Heart left ventricle (tissue), 16 donors: ENCODE data around the gene SF3A2. TPM values are rescaled to one million over a fixed set of nuclear protein-coding genes. Genes with fewer than 3 reads are reported as not detected.

ENCODE experiments used
- ATAC-seq, 4 donors: fragments of 200-7000 bp; cut with Tn5 transposase; one replicate each; pipeline ENCODE4 v1.9.1; 2020 to 2022; ENCODE audit warnings: moderate library complexity in 4 of 4, mild to moderate bottlenecking in 3 of 4, moderate number of reproducible peaks in 1 of 4
- DNase-seq, 5 donors: peaks; one replicate each; pipeline ENCODE4 v3.0.0-alpha.2; 2020
- H3K27ac ChIP-seq, 12 donors: fragments of 200-600 bp; sonication (generic) in 4 of 12; one replicate each; pipeline versions ENCODE4 v1.5.0 to v1.8.0; 2016 to 2022; ENCODE audit warnings: mild to moderate bottlenecking in 2 of 12
- H3K27me3 ChIP-seq, 9 donors: fragments of 200-600 bp; sonication (generic) in 2 of 9; one replicate each; pipeline versions ENCODE4 v1.5.1 to v1.8.0; 2016 to 2022; ENCODE audit warnings: mild to moderate bottlenecking in 3 of 9
- H3K36me3 ChIP-seq, 9 donors: fragments of 200-600 bp; sonication (generic) in 2 of 9; one replicate each; pipeline versions ENCODE4 v1.5.0 to v1.8.0; 2018 to 2022; ENCODE audit warnings: mild to moderate bottlenecking in 2 of 9
- H3K4me1 ChIP-seq, 12 donors: fragments of 200-600 bp; sonication (generic) in 4 of 12; one replicate each; pipeline versions ENCODE4 v1.5.0 to v1.8.0; 2016 to 2022; ENCODE audit warnings: mild to moderate bottlenecking in 3 of 12
- H3K4me3 ChIP-seq, 12 donors: fragments of 200-600 bp; sonication (generic) in 4 of 12; one replicate each; pipeline versions ENCODE4 v1.5.0 to v1.8.0; 2017 to 2022; ENCODE audit warnings: mild to moderate bottlenecking in 9 of 12, moderate library complexity in 4 of 12
- H3K9me3 ChIP-seq, 12 donors: fragments of 200-600 bp; sonication (generic) in 4 of 12; one replicate each; pipeline versions ENCODE4 v1.5.0 to v1.8.0; 2016 to 2022; ENCODE audit warnings: mild to moderate bottlenecking in 1 of 12
- POLR2A ChIP-seq, 2 donors: fragments of 450-650 bp; IDR thresholded peaks; one replicate each; pipeline ENCODE4 v1.6.1; 2017; ENCODE audit warnings: antibody characterized with exemption in 2 of 2, mild to moderate bottlenecking in 2 of 2, moderate library complexity in 2 of 2
- WGBS, 4 donors: extraction: QIAGEN DNeasy Blood & Tissue Kit in 2 of 4; methylation state at CpG; one replicate each; pipeline versions ENCODE4 v1.1.5 to v1.1.7; 2013 to 2018; 5-methylcytosine and 5-hydroxymethylcytosine counted together
- intact Hi-C, 10 donors: fragments of 100-400 bp; cut with DNase I; formaldehyde crosslinking; loops; one replicate each; pipeline versions ENCODE4 v1.11.1 to v1.14.2; 2022
- polyA plus RNA-seq, 2 donors: library from polyadenylated mRNA; stranded (reverse); fragments of 200-250 nt; gene quantifications; one replicate each; pipeline ENCODE4 v1.2.3, GENCODE V29; 2013
- total RNA-seq, 9 donors: library from RNA; depleted of rRNA in 2 of 9; stranded (reverse); fragments of >200 nt in 2 of 9; fragmentation: NEBNext Ultra II Directional in 3 of 9; extraction: Animal tissue kit (Norgen Biotek cat#: 25700) in 3 of 9; gene quantifications; one replicate each; pipeline versions ENCODE4 v1.1.0 to v1.2.4, GENCODE V29; 2016 to 2023
- TF ChIP-seq, protein P1 (sequence below), 12 donors: fragments of 200-600 bp; sonication (generic) in 4 of 12; IDR thresholded peaks; one replicate each; pipeline versions ENCODE4 v1.5.0 to v1.8.0; 2018 to 2022; ENCODE audit warnings: antibody characterized with exemption in 12 of 12, mild to moderate bottlenecking in 5 of 12
- donor health status: ischemic (EF 13 %, LVEDD 7.1; RV severe dilation, severe dysfunction).
- donor health status: healthy with polysubstance abuse.
- donor health status: DM: no; HTN: yes; CAD: no.
- donor health status: DM: no; HTN: no; CAD: no.
- donor health status: ischemic (EF 25% LVEDD 6.9; RV normal size, moderate dysfunction).
- donor health status: ischemic (EF 25% LVEDD 5.7; RV mildly dilated, moderate dysfunction).
- donor health status: healthy.
- donor health status: DM: yes; HTN: yes; CAD: no.
- donor health status: ischemic (EF 35%, LVEDD 5.7; RV mildly dilated, moderate dysfunction).
- donor health status: nonischemic (EF 11% LVEDD 7.7; RV severe dilation, severe dysfunction).
- donor health status: DM: yes; HTN: yes; CAD: no.
- donor health status: PGD.
- donor health status: ischemic (EF 29% LVEDD 5.4; RV normal size, mild dysfunction).
- donor health status: nonischemic (EF 23%, LVEDD 6.1; RV moderate dilation, normal function).

Gene SF3A2
- total and polyA plus RNA-seq, 11 donors, result 19.2 to 43.9 (median 28.6) TPM

DNA sequence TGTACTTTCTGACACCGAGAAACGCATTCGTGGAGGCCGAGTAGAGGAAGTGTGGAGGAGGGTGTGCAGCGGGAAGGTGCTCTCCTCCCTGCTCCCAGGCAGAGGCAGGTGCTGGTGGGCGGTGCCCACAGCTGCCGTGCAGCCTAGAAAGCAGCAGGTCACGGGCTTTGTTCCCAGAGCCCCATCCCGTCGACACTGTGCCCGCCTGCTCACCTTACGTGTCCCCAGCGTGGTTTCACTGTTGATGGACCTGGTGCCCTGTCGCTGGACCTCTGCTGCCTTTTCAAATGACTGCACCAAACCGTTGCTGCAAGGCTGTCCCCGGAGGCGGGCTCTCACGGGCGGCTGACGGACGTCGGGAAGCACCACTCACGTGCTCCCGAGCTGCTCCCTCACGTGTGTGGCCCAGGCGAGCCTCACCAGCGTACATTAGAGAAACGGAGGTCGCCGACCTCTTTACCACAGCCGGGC is 21.3 kb upstream of the SF3A2 start:
- ATAC-seq, result no peak
- TF ChIP-seq POLR2A (IDR thresholded peaks at IDR 0.05), result no peak
- H3K4me3 ChIP-seq, result no peak overlapping the region
- no peaks in the 10 kb centered on the region for H3K9me3 ChIP-seq
- no peaks in the 10 kb centered on the region for H3K4me1 ChIP-seq
- 83 to 87% (median 85%) methylated on average over 30 to 31 of the region's 31 CpGs for WGBS, 4 donors
- no peak for DNase-seq
- intact Hi-C loops, result no loop called here
- no peaks in the 10 kb centered on the region for H3K27me3 ChIP-seq
- H3K36me3 ChIP-seq, result peaks cover 3 to 100% (median 92%) of the 10 kb centered on the region in 9 donors
- no peak overlapping the region for H3K27ac ChIP-seq

DNA sequence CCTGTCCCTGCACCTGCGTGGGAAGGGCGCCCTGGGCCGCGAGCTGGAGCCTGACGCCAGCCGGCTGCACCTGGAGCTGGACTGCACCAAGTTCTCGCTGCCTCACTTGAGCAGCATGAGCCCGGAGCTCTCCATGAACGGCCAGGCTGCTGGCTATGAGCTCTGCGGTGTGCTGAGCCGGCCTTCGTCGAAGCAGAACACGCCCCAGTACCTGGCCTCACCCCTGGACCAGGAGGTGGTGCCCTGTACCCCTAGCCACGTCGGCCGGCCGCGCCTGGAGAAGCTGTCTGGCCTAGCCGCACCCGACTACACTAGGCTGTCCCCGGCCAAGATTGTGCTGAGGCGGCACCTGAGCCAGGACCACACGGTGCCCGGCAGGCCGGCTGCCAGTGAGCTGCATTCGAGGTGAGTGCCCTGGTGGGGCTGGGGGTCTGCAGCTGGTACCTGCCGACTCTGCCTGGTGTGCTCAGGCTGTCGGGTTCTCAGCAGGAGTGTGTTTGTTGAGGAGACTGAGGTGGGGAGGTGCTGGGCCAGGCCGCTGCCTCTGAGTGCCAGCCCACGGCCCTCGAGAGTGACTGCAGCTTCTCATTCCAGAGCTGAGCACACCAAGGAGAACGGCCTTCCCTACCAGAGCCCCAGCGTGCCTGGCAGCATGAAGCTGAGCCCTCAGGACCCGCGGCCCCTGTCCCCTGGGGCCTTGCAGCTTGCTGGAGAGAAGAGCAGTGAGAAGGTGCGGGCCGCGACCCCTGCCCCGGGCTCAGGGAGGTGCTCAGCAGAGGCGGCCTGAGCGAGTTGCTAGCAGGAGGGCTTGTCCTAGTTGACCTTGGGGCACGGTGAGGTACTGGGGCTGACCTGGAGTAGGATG is 20.0 kb upstream of the SF3A2 start:
- TF ChIP-seq, protein P1, sequence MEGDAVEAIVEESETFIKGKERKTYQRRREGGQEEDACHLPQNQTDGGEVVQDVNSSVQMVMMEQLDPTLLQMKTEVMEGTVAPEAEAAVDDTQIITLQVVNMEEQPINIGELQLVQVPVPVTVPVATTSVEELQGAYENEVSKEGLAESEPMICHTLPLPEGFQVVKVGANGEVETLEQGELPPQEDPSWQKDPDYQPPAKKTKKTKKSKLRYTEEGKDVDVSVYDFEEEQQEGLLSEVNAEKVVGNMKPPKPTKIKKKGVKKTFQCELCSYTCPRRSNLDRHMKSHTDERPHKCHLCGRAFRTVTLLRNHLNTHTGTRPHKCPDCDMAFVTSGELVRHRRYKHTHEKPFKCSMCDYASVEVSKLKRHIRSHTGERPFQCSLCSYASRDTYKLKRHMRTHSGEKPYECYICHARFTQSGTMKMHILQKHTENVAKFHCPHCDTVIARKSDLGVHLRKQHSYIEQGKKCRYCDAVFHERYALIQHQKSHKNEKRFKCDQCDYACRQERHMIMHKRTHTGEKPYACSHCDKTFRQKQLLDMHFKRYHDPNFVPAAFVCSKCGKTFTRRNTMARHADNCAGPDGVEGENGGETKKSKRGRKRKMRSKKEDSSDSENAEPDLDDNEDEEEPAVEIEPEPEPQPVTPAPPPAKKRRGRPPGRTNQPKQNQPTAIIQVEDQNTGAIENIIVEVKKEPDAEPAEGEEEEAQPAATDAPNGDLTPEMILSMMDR (IDR thresholded peaks at IDR 0.05), result no peak
- no peak for TF ChIP-seq POLR2A (IDR thresholded peaks at IDR 0.05)
- intact Hi-C loops, result no loop called here
- Histone ChIP-seq H3K27ac (no peak overlapping the region), H3K4me1 (peaks cover 0 to 8% (median 0%) of the 10 kb centered on the region in 12 donors), H3K4me3 (no peak overlapping the region), H3K9me3 (no peaks in the 10 kb centered on the region), H3K36me3 (peaks cover 0 to 98% (median 85%) of the 10 kb centered on the region in 9 donors), H3K27me3 (no peaks in the 10 kb centered on the region)
- WGBS, 4 donors, result 93 to 95% (median 95%) methylated on average over 38 to 43 of the region's 43 CpGs; no CpG with 5 or more reads in 1 of the 4 donors
- no peak for DNase-seq
- no peak for ATAC-seq

DNA sequence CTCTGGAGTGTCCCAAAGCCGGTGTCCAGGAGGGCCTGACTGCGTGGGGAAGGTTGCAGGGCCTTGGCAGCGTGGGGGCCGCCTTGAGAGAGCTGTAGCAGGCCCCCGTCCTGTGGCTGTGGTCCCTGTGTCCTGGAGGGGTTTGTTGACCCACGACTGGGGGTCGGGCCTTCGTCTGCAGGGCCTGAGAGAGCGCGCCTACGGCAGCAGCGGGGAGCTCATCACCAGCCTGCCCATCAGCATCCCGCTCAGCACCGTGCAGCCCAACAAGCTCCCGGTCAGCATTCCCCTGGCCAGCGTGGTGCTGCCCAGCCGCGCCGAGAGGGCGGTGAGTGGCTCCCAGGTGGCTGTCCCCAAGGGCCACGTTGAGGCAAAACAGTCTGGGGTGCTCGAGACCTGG is 19.0 kb upstream of the SF3A2 start:
- Histone ChIP-seq H3K4me3 (no peak overlapping the region), H3K36me3 (peaks cover 0 to 97% (median 84%) of the 10 kb centered on the region in 9 donors), H3K4me1 (peaks cover 0 to 11% (median 0%) of the 10 kb centered on the region in 12 donors), H3K27ac (no peak overlapping the region), H3K9me3 (no peaks in the 10 kb centered on the region), H3K27me3 (no peaks in the 10 kb centered on the region)
- intact Hi-C loops, result no loop called here
- 94 to 97% (median 96%) methylated on average over 13 to 22 of the region's 22 CpGs for WGBS, 4 donors
- ATAC-seq (no peak), DNase-seq (no peak)
- TF ChIP-seq, protein P1 (IDR thresholded peaks at IDR 0.05), result no peak
- TF ChIP-seq POLR2A (IDR thresholded peaks at IDR 0.05), result no peak

DNA sequence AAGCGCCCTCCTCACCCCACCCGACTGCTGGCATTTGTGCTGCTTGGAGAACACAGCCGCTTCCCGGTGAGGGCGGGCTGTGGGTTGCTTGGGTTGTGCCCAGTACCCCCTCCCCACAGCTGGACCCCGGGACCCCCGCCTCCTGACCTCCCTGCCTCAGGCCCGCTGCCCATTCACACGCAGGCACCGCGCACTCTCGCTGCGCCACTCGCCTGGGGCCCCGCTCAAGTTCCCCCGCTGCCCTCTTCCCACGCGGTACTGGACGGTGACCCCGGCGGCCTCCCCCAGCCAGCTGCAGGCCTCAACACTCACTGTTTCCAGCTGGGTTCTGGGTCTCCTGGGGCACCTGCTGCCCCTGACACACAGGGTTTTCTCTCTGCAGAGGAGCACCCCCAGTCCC is 16.9 kb upstream of the SF3A2 start:
- WGBS, 4 donors, result 95 to 96% (median 96%) methylated on average over 21 of the region's 21 CpGs
- intact Hi-C loops, result no loop called here
- H3K27me3 ChIP-seq, result no peaks in the 10 kb centered on the region
- TF ChIP-seq, protein P1 (IDR thresholded peaks at IDR 0.05), result no peak
- no peak for TF ChIP-seq POLR2A (IDR thresholded peaks at IDR 0.05)
- peaks cover 0 to 95% (median 77%) of the 10 kb centered on the region in 9 donors for H3K36me3 ChIP-seq
- peaks cover 0 to 11% (median 0%) of the 10 kb centered on the region in 12 donors for H3K4me1 ChIP-seq
- no peak overlapping the region for H3K4me3 ChIP-seq
- H3K9me3 ChIP-seq, result no peaks in the 10 kb centered on the region
- no peak overlapping the region for H3K27ac ChIP-seq
- DNase-seq (no peak), ATAC-seq (no peak)
